NCI-H2227 (cell line): ENCODE results near the gene SOX10.
"Not testable (repeated sequence)": the region's sequence is repeated elsewhere in the genome, so short reads cannot be mapped to it uniquely, and the experiment has no call there.

Experiments
- DNase-seq: peaks from one replicate; lab custom pipeline; 2025; ENCODE audit not compliant: unreplicated experiment; lab: John Stamatoyannopoulos, UW

Gene SOX10

DNA sequence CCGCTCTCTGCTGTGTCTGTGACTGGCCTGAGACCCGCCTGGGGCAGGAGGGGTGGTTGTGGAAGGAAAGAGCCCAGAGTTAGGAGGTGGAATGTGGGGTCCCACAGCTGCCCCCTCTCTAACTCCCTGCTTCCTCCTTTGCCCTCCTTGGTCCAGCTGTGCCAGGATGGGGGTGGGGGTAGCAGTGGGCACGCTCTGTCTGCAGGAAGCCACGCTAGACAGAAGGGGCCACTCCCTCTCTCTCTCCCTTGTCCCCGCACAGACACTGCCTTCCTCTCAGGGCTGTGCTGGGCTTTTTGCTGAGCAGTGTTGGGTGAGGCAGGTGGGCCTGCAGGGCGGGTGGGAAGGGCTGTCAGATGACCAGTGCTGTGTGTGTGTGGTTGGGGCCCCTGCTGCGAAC is 2.0 kb upstream of the SOX10 start:
- no peak for DNase-seq

DNA sequence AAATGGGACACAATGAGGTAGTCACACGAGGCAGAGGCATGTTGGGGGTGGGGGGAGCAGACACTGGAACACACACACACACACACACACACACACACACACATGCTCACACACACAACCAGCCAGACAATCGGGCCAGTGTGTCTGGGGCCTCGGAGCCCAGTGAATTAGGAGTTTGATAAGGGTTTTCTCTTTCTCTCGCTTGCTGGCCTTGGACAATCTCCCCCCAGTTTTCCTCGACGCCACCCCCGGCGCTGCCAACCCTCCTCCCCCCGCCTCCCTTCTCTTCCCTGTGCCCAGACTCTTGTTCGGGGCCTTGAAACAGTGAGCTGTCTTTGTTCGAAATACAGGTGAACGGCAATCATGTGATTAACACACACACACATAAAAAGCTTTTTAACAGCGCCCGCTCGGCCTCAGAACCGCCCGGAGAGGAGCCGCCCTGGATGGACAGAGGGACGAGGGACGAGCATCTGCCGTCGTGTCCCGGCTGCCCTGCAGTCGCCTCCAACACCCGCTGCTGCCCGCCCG is 1.5 kb upstream of the SOX10 start:
- no peak for DNase-seq

DNA sequence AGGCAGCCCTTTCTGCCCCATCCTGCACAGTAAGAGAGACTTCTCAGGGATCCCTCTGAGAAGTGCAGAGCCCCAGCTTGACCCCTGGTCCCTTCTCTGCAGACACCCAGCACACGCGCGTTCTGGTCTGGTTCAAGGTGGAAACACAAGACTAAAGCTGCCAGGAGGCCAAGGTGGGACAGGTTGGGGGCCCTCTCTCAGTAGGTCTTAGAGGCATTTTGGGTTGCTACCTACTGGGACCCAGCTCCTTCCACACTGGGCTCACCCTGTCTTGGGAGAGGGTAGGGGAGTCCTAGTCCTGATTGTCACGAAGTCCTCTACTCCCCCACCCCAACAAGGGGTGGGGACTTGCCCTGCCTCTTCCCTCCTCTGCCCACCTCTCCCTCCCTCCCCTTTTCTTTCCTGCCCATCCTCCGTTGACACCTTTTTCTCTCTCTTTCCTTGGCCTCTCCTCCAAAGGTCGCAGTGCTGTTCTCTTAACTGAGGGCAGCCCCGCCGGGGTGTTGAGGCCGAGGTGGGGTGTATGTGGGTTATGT is 763 bp upstream of the SOX10 start:
- DNase-seq: no peak

DNA sequence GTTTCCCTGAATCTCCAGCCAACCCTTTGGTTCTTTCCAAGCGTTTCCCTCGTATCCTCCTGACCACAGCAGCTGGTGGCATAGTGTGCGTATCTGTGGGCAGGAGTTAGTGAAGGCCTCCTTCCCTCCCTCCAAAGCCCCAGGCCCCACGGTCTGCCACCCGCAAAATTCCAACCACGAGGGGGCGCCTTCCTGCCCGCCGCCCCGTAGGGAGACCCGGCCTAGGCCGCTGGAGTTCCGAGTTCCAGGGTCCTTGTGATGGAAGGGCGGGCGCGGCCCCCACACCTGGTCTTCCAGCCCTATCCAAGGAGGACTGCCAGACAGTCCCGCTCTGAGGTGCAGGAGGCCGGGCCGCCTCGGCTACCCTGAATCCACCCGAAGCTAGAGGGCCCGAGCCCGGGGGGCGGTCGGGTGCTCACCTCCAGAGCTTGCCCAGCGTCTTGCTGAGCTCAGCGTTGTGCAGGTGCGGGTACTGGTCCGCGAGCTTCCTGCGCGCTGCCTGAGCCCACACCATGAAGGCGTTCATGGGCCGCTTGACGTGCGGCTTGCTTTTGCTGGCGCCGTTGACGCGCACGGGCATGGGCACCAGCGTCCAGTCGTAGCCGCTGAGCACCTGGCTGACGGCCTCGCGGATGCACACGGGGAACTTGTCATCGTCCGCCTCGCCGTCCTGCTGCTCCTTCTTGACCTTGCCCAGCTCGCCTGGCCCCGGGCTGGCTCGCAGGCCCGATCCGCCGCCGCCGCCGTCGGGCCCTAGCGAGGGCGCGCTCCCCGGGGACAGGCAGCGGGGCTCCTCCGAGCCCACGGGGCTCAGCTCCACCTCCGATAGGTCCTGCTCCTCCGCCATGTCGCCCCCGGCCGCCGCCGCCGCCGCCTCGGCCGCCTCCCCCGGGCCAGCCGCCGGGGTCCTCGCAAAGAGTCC is 1.2 kb downstream of the SOX10 start:
- no peak for DNase-seq

DNA sequence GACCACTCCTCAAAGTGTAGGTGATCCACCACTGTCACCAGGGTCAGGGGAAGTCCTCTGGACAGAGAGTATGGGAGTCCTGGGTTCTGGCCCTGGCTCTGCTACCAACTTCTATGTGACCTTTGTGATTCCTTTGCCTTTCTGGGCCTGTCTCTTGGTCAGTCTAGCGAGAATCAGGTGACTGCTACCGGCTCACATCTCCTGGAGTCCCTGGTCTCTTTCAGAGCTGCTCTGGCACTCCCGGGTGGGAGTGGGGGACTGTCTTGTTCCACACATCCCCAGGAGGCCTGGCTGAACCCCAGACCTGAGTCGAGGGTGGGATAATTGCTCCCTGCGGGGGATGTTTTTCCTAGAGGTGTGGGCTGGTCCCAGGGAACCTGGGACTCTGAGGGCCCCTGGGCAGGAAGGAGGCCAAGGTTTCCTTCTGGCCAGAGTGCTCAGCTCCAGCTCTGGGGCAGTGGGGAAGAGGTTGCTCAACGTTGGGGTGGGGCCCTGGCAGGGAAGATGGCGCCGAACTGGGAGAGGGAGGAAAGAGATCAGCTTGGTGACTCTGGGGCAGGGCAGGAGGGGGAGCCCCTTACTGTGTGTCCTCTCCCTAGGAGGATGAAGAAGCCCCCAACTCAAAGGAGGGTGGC is 2.1 kb downstream of the SOX10 start:
- DNase-seq: no peak

DNA sequence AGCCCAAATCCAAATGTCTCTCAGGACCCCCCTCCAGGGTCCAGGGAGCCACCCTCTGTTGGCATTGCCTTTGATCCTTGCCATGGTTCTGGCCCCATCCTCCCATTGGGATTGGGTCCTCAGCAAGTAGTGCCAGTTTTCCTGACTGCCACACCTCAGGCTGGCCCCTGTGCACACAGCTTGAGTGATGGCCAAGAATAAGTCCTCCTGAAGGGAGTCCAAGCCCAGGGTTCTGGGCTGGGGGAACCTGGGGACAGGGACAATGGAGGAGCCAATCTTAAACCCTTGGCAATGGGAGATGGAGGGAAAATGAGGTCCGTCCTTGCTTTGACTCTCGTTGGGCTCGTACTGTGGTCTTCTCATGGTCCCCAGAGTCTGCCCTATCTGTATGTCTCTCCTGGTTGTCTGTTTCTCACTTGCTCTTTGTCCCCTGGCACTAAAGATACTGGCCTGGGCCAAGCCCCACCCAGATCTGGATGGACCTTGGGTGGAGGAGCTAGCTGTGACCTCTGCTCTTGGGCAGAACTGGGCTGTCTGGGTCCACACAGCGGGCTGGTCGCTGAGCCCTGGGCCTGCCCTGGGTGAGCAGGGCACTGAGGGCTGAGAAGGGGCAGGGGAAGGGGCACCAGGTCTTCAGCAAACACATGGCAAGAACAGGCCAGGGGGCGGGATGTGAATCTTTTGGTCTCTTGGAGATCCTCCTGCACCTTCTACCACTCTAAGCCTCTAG is 2.9 kb downstream of the SOX10 start:
- DNase-seq: no peak

DNA sequence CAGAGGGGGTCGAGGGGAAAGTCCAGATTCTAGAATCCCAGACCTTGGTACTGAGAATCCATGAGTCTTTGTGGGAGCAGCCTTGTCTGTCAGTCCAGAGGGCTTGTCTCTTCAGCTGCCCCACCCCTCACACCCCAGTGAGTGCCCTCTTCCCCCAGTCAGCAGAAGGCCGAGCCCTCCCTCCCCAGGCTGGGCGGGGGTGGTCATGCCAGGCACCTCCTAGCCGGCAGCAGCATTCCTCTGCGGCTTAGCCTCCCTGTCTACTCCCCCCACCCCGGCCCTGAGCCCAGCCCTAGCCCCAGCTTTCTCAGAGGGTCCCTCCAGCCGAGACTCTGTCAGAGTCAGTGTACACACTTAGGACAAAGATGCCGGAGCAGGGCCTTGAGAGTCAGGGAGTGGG is 4.6 kb downstream of the SOX10 start:
- DNase-seq: no peak

DNA sequence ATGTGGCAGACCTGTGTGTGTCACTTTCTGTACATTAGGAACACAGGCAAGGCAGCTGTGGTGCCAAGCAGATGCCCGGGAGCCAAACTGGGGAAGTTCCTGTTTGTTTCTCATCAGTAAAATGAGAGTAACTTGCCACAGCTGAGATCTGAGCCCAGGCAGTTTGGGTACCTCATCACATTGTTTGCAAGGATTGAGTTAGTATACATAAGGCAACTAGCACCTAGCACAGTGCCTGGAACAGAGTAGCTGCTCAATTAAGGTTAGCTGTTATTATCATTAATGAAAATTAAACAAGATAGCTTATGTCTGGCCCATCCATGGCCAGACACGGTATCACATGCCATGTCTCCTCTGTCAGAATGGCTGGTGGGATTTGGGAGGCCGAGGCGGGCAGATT is 7.8 kb downstream of the SOX10 start:
- no peak for DNase-seq

DNA sequence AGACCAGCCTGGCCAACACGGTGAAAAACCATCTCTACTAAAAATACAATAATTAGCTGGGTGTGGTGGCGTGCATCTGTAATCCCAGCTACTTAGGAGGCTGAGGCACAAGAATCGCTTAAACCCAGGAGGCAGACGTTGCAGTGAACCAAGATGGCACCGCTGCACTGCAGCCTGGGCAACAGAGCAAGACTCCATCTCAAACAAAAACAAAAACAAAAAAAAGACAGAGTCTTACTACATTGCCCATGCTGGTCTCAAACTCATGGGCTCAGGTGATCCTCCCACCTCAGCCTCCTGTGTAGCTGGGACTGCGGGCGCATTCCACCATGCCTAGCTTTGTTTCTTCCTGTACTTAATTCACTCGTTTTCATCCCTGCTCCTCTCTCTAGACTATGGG is 8.3 kb downstream of the SOX10 start:
- DNase-seq: not testable (repeated sequence)

DNA sequence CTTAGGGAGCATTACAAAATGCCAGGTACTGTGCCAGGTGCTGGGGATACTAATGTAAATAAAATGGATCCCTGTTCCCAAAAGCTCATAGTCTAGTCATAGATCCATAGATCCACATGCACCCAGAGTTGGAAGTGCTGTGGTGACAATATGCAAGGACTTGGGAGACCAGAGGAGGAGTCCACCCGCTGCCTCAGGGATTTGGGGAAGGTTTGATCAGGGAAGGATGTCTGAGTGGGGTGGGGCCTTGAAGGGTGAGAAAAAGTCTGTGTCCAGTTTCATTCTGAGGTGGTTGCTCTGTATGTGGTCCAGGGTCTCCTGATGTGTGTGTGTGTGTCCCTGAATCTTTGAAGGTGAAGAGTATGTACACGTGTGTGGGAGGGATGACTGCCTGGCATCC is 9.2 kb downstream of the SOX10 start:
- DNase-seq: no peak

DNA sequence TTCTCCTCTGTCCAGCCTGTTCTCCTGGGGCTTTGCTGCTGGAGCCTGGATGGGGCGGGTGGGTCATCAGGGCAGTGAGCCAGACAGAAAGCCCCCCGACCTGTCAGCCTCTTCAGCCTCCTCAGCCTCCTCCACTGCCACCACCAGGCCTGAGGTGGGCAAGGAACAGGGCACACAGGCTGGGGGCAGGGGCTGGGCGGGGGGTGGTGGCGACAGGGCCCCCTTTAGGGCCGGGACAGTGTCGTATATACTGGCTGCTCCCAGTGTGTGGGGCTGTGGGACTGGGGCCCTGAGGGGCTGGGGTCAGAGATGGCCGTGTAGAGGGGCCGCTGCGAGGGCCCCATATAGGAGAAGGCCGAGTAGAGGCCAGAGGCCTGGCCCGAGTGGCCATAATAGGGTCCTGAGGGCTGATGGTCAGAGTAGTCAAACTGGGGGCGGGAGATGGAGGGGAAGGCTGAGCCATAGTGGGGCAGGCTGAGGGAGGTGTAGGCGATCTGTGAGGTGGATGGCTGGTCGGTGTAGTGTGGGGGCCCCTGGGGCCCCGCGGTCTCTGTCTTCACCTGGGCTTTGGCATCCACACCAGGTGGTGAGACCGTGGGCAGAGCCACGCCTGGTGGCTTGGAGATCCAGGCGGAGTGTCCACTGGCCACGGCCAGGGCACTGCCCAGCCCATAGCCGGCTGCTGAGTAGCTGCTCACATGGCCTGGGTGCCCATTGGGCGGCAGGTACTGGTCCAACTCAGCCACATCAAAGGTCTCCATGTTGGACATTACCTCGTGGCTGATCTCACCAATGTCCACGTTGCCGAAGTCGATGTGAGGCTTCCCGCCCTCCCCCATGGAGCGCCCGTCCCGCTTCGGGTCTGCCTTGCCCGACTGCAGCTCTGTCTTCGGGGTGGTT is 10.8 kb downstream of the SOX10 start:
- no peak for DNase-seq

DNA sequence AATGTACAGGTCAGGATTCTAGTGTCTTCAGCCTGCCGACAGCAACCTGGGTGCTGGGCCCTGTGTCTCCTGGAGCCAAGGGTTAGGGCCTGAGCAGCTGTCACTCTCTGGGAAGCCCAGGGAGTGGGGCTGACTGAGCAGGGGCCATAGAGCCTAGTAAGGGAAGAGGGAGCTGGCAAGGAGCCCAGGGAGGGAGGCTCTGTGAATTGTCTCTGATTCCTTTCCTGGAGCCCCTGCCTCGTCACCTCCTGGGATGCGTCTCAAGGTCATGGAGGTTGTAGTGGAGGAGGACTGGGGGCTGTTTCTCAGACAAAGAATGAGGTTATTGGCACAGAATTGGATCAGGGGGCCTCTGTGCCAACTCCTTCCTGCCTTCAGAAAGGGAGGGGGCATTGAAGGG is 11.8 kb downstream of the SOX10 start:
- peak; percentile 20 for DNase-seq

DNA sequence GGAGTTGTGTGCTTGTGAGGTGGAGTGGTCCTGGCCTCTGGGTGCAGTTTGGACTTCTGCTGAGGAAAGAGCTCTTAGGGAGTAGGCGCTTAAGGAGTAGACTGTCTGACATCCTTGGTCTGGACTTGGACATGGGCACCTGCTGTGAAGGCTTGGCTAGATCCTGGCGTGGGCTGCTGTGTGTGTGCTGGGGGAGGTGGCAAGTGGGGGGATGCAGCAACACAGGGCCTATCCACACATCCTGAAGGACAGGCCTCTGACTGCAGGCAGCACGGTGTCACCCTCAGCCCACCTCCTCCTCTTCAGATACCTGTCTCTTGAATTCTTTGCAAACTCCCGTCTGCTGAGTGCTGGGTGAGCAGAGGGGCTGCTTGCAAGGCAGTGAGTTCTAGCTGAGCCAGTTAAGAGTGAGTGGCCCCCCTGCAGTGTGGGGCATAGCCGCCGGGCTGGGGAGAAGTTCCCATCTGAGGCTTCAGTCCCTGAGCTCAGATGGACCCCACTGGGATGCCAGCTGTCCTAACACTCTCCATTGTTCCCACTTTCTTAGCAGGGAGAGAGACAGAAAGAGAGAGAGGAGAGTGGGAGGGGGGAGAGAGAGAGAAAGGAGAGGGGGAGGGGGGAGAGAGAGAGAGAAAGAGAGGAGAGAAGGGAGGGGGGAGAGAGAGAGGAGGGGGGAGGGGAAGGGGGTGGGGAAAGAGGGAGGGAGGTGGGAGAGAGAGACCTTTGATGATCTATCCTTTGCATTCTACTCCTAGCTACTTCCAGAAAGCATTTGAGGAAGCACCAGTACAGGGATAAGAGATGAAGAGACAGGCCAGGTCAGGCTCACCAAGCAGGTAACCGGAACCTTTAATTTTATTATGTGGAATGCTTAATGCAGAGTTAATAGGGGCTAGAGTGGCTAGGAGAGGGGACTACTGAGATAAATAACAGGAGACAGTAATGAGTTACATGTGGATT is 12.6 kb downstream of the SOX10 start:
- DNase-seq: peak; percentile 7

DNA sequence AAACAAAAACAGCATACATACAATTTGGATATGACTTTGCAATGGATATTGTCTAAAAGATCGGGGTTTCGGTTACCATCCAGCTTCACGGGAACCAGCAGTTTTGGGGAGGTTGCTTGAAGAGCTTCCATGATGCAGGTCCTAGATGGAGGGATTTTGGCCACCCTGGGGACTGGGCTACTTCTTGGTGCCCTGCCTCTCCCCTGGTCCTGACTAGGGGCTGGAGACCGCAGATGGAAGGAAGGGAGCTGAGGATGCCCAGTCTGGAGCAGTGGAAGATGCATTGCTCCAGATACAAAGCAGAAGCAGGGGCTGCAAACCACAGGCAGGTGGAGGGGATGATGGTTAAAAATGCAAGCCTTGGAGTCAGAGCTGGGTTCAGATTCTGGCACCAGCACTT is 13.5 kb downstream of the SOX10 start:
- DNase-seq: no peak

DNA sequence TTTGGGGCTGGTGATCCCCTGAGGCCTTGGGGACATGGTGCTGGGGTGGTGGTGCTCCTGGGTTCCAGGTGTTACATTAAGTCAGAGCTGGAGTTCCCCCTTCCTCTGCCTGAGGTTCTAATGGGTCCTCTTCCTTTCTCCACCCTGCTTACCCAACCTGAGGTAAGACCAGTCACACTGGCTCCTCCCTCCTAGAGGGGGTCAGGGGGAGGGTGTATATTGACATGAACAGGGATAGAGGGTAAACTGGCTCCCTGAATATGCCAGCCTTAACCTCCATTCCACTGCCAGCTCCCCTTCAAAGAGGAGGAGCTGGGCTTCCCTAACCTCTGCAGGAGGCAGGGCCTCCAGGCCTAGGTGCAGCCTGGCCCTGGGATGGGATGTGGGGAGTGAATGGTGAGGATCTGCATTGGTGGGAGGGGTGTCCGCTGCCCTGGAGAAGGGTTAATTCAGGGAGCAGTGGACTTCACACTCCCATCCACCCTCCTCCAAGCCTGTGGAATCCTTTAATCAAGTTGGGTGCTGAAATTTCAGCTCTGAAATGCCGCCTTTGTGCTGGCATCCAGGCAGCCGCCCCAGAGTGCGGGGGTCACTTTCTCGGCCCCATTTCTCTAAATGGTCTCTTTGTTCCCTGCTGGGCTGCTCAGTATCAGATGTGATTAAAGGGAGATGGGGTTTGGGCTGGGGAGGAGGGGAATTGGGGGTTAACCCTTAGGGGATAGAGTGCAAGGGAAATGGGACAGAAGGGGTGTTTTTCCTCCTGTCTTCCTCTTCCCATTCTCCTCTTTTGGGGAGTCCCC is 15.7 kb downstream of the SOX10 start:
- DNase-seq: no peak

DNA sequence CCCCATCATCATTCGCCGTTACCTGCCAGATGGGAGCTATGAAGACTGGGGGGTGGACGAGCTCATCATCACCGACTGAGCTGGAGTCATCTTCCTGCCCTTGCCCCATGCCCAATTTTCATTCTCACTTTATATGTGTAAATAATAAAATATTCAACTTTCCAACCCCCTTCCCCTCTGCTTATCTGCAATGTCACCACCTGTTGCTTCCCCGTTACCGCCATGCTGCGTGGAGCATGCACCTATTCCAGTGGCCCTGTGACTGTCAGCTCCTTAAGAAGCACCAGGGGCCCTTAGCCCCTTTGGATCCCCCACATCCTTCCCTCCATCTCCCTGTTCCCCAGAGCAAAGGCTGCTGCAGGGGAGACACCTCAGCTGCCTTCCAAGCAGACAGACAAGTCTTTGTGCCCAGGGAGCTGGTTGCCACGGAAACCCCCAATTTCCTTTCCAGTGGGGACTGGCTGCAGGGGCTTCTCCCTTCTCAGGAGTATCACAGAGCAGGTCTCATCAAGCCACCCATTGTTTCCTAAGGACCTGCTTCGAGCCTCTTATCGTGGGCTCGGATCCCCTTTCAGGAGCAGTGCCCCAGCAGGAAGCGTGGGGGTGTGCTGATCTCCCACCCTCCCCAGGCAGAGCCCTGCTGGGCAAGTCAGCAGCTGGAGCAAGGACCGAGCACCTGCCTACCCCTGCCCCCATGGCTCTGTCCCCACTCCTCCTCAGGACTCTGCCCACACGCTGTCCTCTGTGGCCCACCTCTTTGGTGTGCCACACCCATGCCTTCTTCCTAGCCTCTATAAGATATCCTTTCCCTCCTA is 16.5 kb downstream of the SOX10 start:
- DNase-seq: no peak

DNA sequence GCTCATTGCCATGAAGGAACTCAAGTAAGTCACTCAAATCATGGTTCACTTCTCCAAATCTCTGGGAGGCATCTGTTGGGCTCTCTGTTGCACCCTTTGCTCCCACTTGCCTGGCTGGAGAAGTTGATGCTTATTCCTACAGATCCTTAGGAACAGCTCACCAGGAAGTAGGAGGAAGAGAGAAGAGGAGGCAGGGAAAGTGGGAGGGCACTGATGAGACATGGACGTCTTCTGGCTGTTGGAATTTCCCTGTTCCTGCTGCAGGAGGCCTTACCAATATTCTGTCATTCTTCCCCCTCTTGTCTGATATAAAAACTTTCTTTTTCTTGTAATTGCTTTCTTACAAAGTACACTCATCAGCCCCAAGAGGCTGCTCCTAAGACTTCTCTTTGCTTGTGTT is 17.2 kb downstream of the SOX10 start:
- no peak for DNase-seq
